RWPE2 (cell line): ENCODE data around the gene FASN.
"Not testable (repeated sequence)": the region's sequence is repeated elsewhere in the genome, so short reads cannot be mapped to it uniquely, and the experiment has no call there.

Source experiments
- ATAC-seq: fragments of 200-7000 bp; cut with Tn5 transposase; 3 replicates; pipeline ENCODE4 v1.9.1; 2021; ENCODE audit warnings: low read depth
- DNase-seq: peaks from one replicate; pipeline ENCODE4 v3.0.0-alpha.2; 2020; ENCODE audit warnings: low spot score
- H3K27ac ChIP-seq: fragments of 450-650 bp; 2 replicates; pipeline ENCODE4 v1.5.1; 2017; ENCODE audit warnings: mild to moderate bottlenecking; ENCODE audit not compliant: poor library complexity, severe bottlenecking
- H3K27me3 ChIP-seq: fragments of 250-450 bp; sonication (Bioruptor Pico); 2 replicates; pipeline ENCODE4 v1.5.1; 2021; ENCODE audit warnings: mild to moderate bottlenecking, moderate library complexity; ENCODE audit not compliant: insufficient read depth, poor library complexity, severe bottlenecking
- H3K36me3 ChIP-seq: fragments of 250-450 bp; sonication (Bioruptor Pico); 2 replicates; pipeline ENCODE4 v1.5.1; 2020; ENCODE audit warnings: low read depth, mild to moderate bottlenecking, moderate library complexity
- H3K4me1 ChIP-seq: fragments of 250-450 bp; sonication (Bioruptor Pico); 2 replicates; pipeline ENCODE4 v1.5.1; 2021; ENCODE audit warnings: mild to moderate bottlenecking, moderate library complexity; ENCODE audit not compliant: insufficient read depth, poor library complexity, severe bottlenecking
- H3K4me3 ChIP-seq: fragments of 250-450 bp; sonication (Bioruptor Pico); 2 replicates; pipeline ENCODE4 v1.5.1; 2021; ENCODE audit warnings: mild to moderate bottlenecking, moderate library complexity; ENCODE audit not compliant: severe bottlenecking
- H3K9me3 ChIP-seq: fragments of 250-450 bp; sonication (Bioruptor Pico); 2 replicates; pipeline ENCODE4 v1.5.1; 2021; ENCODE audit warnings: mild to moderate bottlenecking, moderate library complexity; ENCODE audit not compliant: severe bottlenecking
- CTCF ChIP-seq: fragments of 450-650 bp; IDR thresholded peaks from one replicate; pipeline ENCODE4 v1.5.1; 2017; ENCODE audit warnings: mild to moderate bottlenecking, moderate library complexity; ENCODE audit not compliant: poor library complexity, severe bottlenecking

The FASN gene

GRCh38 chr17:82138511-82138992 lies 40.5 kb upstream of the FASN start:
- Histone ChIP-seq H3K27me3 (no peaks in the 10 kb centered on the region), H3K9me3 (no peaks in the 10 kb centered on the region), H3K36me3 (0 out of 2 replicates have a peak, but pooled peaks cover 5% of the 10 kb centered on the region), H3K4me1 (peaks cover 12% of the 10 kb centered on the region), H3K4me3 (no peak overlapping the region), H3K27ac (no peak overlapping the region)
- no peak for DNase-seq
- TF ChIP-seq CTCF = no peak
- no peak for ATAC-seq

GRCh38 chr17:82134101-82134500 lies 36.1 kb upstream of the FASN start:
- Histone ChIP-seq H3K4me1 (peaks cover 20% of the 10 kb centered on the region), H3K27ac (peak overlapping the region; percentile 62), H3K4me3 (no peak overlapping the region), H3K36me3 (no peaks in the 10 kb centered on the region), H3K9me3 (no peaks in the 10 kb centered on the region), H3K27me3 (no peaks in the 10 kb centered on the region)
- TF ChIP-seq CTCF = no peak
- no peak for DNase-seq
- ATAC-seq = peak; percentile 73

GRCh38 chr17:82133166-82133953 lies 35.3 kb upstream of the FASN start:
- H3K9me3 ChIP-seq, H3K4me3 ChIP-seq, DNase-seq, H3K36me3 ChIP-seq, H3K27me3 ChIP-seq: not testable (repeated sequence)
- ATAC-seq = peak; percentile 89
- H3K4me1 ChIP-seq = peaks cover 20% of the 10 kb centered on the region
- peak overlapping the region; percentile 62 for H3K27ac ChIP-seq

GRCh38 chr17:82129095-82129494 lies 31.1 kb upstream of the FASN start:
- H3K4me1 ChIP-seq = peaks cover 13% of the 10 kb centered on the region
- H3K9me3 ChIP-seq = no peaks in the 10 kb centered on the region
- ATAC-seq = no peak
- no peak overlapping the region for H3K27ac ChIP-seq
- no peaks in the 10 kb centered on the region for H3K27me3 ChIP-seq
- no peak overlapping the region for H3K4me3 ChIP-seq
- peaks cover 20% of the 10 kb centered on the region for H3K36me3 ChIP-seq
- no peak for DNase-seq
- TF ChIP-seq CTCF = no peak

GRCh38 chr17:82128287-82128686 lies 30.3 kb upstream of the FASN start:
- ATAC-seq = no peak
- no peak for DNase-seq

More at GRCh38 chr17:82128287-82128686, 30.3 kb upstream of the FASN start:
- Histone ChIP-seq H3K27ac (no peak overlapping the region), H3K27me3 (no peaks in the 10 kb centered on the region), H3K4me3 (no peak overlapping the region), H3K4me1 (peaks cover 5% of the 10 kb centered on the region), H3K9me3 (no peaks in the 10 kb centered on the region), H3K36me3 (peaks cover 24% of the 10 kb centered on the region)
- no peak for TF ChIP-seq CTCF
